PC-9 (cell line): ENCODE data around the gene OOSP2. TPM values are rescaled to one million over a fixed set of nuclear protein-coding genes. Genes with fewer than 3 reads are reported as not detected.

ENCODE experiments used
- BruUV-seq: library from RNA; stranded (reverse); fragments of 400-500 nt; replicated peaks from 2 replicates; lab custom pipeline; 2021; lab: Mats Ljungman, UMichigan
- CTCF ChIA-PET: fragments of 300-600 bp; sonication (Branson Sonifier 250); formaldehyde crosslinking; loops from one replicate; lab custom pipeline; 2022; ENCODE audit warnings: antibody characterized with exemption; lab: Charles Lee
- POLR2A ChIA-PET: fragments of 300-600 bp; sonication (Branson Sonifier 250); formaldehyde crosslinking; loops from one replicate; lab custom pipeline; 2022; ENCODE audit warnings: antibody characterized with exemption; ENCODE audit not compliant: unreplicated experiment; lab: Charles Lee
- DNase-seq, 2 experiments: peaks; one replicate each; pipeline versions ENCODE4 v3.0.0 to v3.0.0-alpha.2; 2015 to 2022; ENCODE audit warnings: mixed read lengths in 1 of 2
- H2AFZ ChIP-seq: fragments of 200-600 bp; sonication (generic); 2 replicates; pipeline ENCODE4 v1.8.1; 2017; ENCODE audit warnings: antibody characterized with exemption
- H3F3A ChIP-seq: fragments of 200-600 bp; sonication (generic); 2 replicates; pipeline ENCODE4 v1.8.1; 2017; ENCODE audit warnings: antibody characterized with exemption, mild to moderate bottlenecking, low read depth; ENCODE audit not compliant: insufficient read depth
- H3K27ac ChIP-seq: fragments of 200-600 bp; sonication (generic); 2 replicates; pipeline ENCODE4 v1.6.1; 2016; ENCODE audit warnings: mixed run types
- H3K27me3 ChIP-seq: fragments of 200-600 bp; sonication (generic); 2 replicates; pipeline ENCODE4 v1.6.1; 2016; ENCODE audit warnings: low read depth, mixed run types; ENCODE audit not compliant: insufficient read depth
- H3K36me3 ChIP-seq: fragments of 200-600 bp; sonication (generic); 2 replicates; pipeline ENCODE4 v1.6.1; 2016; ENCODE audit warnings: low read depth, mixed run types
- H3K4me1 ChIP-seq: fragments of 200-600 bp; sonication (generic); replicated peaks from 2 replicates; pipeline ENCODE4 v1.6.1; 2016; ENCODE audit warnings: mixed run types; ENCODE audit not compliant: insufficient read depth
- H3K4me2 ChIP-seq: fragments of 200-600 bp; sonication (generic); 2 replicates; pipeline ENCODE4 v1.6.1; 2017; ENCODE audit warnings: mixed run types
- H3K4me3 ChIP-seq: fragments of 200-600 bp; sonication (generic); 2 replicates; pipeline ENCODE4 v1.6.1; 2016; ENCODE audit warnings: mixed run types
- H3K79me2 ChIP-seq: fragments of 200-600 bp; sonication (generic); 2 replicates; pipeline ENCODE4 v1.6.1; 2017; ENCODE audit warnings: low read depth, mixed run types
- H3K9me2 ChIP-seq: fragments of 200-600 bp; sonication (generic); 2 replicates; pipeline ENCODE4 v1.8.1; 2017; ENCODE audit warnings: mild to moderate bottlenecking; ENCODE audit not compliant: insufficient read depth
- H3K9me3 ChIP-seq: fragments of 200-600 bp; sonication (generic); 2 replicates; pipeline ENCODE4 v1.8.1; 2016; ENCODE audit warnings: low read depth; ENCODE audit not compliant: insufficient read depth
- H4K20me1 ChIP-seq: fragments of 200-600 bp; sonication (generic); 2 replicates; pipeline ENCODE4 v1.8.1; 2017; ENCODE audit not compliant: insufficient read depth
- EZH2 ChIP-seq: fragments of 200-600 bp; sonication (generic); IDR thresholded peaks from 2 replicates; pipeline ENCODE4 v1.8.0; 2017; ENCODE audit warnings: antibody characterized with exemption, low read depth
- intact Hi-C: fragments of 100-400 bp; cut with micrococcal nuclease; formaldehyde crosslinking; loops from one replicate; pipeline ENCODE4 v1.10.0; 2022; ENCODE audit not compliant: unreplicated experiment
- total RNA-seq: library from RNA; stranded (reverse); gene quantifications from 2 replicates; pipeline ENCODE4 v1.2.3, GENCODE V29; 2021
- TF ChIP-seq, protein P1 (sequence below): fragments of 200-600 bp; sonication (generic); conservative IDR thresholded peaks from 2 replicates; pipeline ENCODE4 v1.6.1; 2017; ENCODE audit warnings: mixed run types, antibody characterized with exemption, mild to moderate bottlenecking, moderate library complexity

The OOSP2 gene
- total RNA-seq, 1 experiment from 2014 or later, result not detected

DNA sequence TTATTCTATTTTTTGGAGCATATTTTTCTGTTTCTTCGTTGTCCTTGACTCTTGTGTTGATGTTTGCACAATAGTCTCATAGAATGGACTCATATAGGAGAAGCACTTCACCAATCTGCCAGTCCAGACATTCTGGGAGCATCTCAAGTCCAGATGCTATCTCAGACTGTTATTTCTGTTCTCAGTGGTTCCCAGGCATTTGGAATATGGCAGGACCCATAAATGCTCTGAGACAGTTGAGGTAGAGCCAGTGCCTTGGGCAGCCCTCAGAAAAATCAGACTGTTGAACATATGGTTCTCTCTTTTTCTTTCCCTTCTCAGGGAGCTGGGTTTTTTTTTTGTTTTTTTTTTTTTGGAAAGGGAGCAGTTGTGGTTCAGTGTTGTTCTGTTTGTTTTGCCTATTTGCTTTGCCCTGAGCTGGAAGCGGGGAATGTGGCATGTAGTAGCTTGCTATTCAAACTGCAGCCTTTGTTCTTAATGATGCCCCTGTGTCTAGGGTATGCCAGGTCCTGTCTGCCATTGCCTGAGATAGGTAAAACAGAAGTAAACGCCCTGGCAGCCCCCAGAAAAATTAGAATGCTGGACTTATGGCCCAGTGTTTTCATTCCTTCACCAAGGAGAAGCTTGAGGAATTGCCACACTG is 44.5 kb downstream of the OOSP2 start:
- Histone ChIP-seq H3K79me2 (no peaks in the 10 kb centered on the region), H3K27ac (no peak overlapping the region), H3K9me3 (no peaks in the 10 kb centered on the region), H3F3A (no peaks in the 10 kb centered on the region), H3K4me3 (no peak overlapping the region), H4K20me1 (no peaks in the 10 kb centered on the region), H3K4me2 (no peak overlapping the region), H3K27me3 (peaks cover 25% of the 10 kb centered on the region), H3K36me3 (no peaks in the 10 kb centered on the region), H3K4me1 (no peaks in the 10 kb centered on the region), H3K9me2 (no peaks in the 10 kb centered on the region), H2AFZ (no peak overlapping the region)
- no peak for TF ChIP-seq EZH2
- ChIA-PET CTCF (no interaction called here), POLR2A (no interaction called here)
- intact Hi-C loops, result no loop called here
- BruUV-seq, result no TSS peak
- DNase-seq, result no peak

DNA sequence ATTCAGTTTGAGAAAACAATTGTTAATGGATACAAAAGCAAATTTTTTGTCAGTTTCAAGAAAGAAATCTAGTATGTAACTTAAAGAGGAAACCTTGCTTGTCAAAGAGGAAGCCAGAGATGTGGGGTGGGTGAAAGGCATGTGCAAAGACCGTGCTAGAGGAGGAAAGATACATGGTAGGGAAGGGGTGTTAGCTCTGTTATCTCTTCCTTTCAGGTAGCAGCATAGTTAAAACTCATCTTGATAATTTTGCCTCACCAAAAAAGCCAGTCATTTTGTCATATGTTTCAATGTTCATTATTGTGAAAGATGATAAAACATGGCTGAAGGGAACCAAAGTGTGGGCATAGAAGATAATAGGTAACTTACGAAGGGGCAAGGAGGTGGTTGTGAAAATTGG is 45.7 kb downstream of the OOSP2 start:
- Histone ChIP-seq H3K9me2 (no peaks in the 10 kb centered on the region), H3K4me3 (no peak overlapping the region), H3K4me1 (no peaks in the 10 kb centered on the region), H3K4me2 (no peak overlapping the region), H3K27ac (no peak overlapping the region), H3K27me3 (peaks cover 30% of the 10 kb centered on the region), H2AFZ (no peak overlapping the region), H3K36me3 (no peaks in the 10 kb centered on the region), H3K9me3 (no peaks in the 10 kb centered on the region), H4K20me1 (no peaks in the 10 kb centered on the region), H3K79me2 (no peaks in the 10 kb centered on the region), H3F3A (no peaks in the 10 kb centered on the region)
- no peak for DNase-seq
- ChIA-PET POLR2A (no interaction called here), CTCF (no interaction called here)
- intact Hi-C loops, result no loop called here
- TF ChIP-seq EZH2, result no peak
- TF ChIP-seq, protein P1, sequence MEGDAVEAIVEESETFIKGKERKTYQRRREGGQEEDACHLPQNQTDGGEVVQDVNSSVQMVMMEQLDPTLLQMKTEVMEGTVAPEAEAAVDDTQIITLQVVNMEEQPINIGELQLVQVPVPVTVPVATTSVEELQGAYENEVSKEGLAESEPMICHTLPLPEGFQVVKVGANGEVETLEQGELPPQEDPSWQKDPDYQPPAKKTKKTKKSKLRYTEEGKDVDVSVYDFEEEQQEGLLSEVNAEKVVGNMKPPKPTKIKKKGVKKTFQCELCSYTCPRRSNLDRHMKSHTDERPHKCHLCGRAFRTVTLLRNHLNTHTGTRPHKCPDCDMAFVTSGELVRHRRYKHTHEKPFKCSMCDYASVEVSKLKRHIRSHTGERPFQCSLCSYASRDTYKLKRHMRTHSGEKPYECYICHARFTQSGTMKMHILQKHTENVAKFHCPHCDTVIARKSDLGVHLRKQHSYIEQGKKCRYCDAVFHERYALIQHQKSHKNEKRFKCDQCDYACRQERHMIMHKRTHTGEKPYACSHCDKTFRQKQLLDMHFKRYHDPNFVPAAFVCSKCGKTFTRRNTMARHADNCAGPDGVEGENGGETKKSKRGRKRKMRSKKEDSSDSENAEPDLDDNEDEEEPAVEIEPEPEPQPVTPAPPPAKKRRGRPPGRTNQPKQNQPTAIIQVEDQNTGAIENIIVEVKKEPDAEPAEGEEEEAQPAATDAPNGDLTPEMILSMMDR, result no peak
- no TSS peak for BruUV-seq

DNA sequence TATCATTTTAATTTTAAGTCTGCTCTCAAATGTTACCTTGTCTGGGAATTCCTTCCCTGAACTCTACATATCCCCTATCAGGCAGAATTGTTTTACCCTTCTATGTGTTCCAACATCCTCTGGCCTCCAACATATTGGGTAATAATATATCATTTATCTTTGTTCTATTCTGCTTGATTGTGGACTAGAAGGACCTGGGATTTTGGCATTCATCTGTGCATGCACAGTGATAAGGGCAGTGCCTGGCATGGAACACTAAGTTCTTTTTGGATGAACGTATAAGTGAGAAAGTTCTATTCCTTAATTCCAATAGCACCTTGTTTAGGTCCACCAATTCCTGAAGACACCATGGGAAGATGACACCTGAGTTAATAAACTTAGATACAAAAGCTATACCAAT is 47.0 kb downstream of the OOSP2 start:
- Histone ChIP-seq H3K4me2 (no peak overlapping the region), H3K9me2 (no peaks in the 10 kb centered on the region), H4K20me1 (no peaks in the 10 kb centered on the region), H3K4me1 (no peaks in the 10 kb centered on the region), H3F3A (no peaks in the 10 kb centered on the region), H2AFZ (no peak overlapping the region), H3K27me3 (peaks cover 39% of the 10 kb centered on the region), H3K4me3 (no peak overlapping the region), H3K79me2 (no peaks in the 10 kb centered on the region), H3K36me3 (no peaks in the 10 kb centered on the region), H3K27ac (no peak overlapping the region), H3K9me3 (no peaks in the 10 kb centered on the region)
- ChIA-PET CTCF (no interaction called here), POLR2A (no interaction called here)
- intact Hi-C loops, result no loop called here
- BruUV-seq, result no TSS peak
- TF ChIP-seq, protein P1, result no peak
- TF ChIP-seq EZH2, result no peak
- DNase-seq, result no peak

DNA sequence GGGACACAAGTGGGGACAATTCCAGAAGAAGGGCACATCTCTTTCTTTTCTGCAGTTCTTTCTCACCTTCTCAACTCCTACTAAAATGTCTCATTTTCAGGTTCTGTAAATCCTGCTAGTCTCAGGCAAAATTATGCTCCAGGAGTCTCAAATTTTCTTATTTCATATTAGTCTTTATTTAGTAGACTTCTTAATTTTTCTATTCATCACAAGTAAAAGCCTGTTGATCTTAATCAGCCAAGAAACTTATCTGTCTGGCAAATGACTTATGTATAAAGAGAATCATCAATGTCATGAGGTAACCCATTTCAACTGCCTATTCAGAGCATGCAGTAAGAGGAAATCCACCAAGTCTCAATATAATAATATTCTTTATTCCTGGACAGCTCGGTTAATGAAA is 48.2 kb downstream of the OOSP2 start, which contains the start of gene MS4A2:
Gene MS4A2 (plus strand): TSS at position 301 of the 400 bp plus-strand sequence. CDS start 102 bp downstream, outside the sequence.
- H3K4me2 ChIP-seq, result no peak within 1 kb of the TSS
- H3K36me3 ChIP-seq, result no peaks in the 10 kb centered on the region
- no TSS peak for BruUV-seq
- ChIA-PET POLR2A (no interaction called here), CTCF (interaction anchor here (0.6 kb wide), 1 partner anchor 124 kb away, joined by 18 read pairs; no protein-coding TSS in a partner anchor)
- H3K9me3 ChIP-seq, result no peaks in the 10 kb centered on the region
- no peaks in the 10 kb centered on the region for H3F3A ChIP-seq
- H3K4me3 ChIP-seq, result no peak within 1 kb of the TSS
- peaks cover 39% of the 10 kb centered on the region for H3K27me3 ChIP-seq
- TF ChIP-seq, protein P1, result no peak
- no peak for TF ChIP-seq EZH2
- DNase-seq, result no peak
- intact Hi-C loops, result no loop called here
- no peaks in the 10 kb centered on the region for H3K4me1 ChIP-seq
- H3K27ac ChIP-seq, result no peak within 1 kb of the TSS
- no peaks in the 10 kb centered on the region for H3K79me2 ChIP-seq
- H4K20me1 ChIP-seq, result no peaks in the 10 kb centered on the region
- H2AFZ ChIP-seq, result no peak within 1 kb of the TSS
- no peaks in the 10 kb centered on the region for H3K9me2 ChIP-seq
